HG03108 (cell line): ENCODE measurements around the gene C2orf81.
"Not testable (repeated sequence)": the region's sequence is repeated elsewhere in the genome, so short reads cannot be mapped to it uniquely, and the experiment has no call there.

Experiments
- ATAC-seq: cut with Tn5 transposase; IDR thresholded peaks from one replicate; pipeline ENCODE4 v1.9.1; 2021; ENCODE audit warnings: moderate library complexity; ENCODE audit not compliant: unreplicated experiment

C2orf81 gene

DNA sequence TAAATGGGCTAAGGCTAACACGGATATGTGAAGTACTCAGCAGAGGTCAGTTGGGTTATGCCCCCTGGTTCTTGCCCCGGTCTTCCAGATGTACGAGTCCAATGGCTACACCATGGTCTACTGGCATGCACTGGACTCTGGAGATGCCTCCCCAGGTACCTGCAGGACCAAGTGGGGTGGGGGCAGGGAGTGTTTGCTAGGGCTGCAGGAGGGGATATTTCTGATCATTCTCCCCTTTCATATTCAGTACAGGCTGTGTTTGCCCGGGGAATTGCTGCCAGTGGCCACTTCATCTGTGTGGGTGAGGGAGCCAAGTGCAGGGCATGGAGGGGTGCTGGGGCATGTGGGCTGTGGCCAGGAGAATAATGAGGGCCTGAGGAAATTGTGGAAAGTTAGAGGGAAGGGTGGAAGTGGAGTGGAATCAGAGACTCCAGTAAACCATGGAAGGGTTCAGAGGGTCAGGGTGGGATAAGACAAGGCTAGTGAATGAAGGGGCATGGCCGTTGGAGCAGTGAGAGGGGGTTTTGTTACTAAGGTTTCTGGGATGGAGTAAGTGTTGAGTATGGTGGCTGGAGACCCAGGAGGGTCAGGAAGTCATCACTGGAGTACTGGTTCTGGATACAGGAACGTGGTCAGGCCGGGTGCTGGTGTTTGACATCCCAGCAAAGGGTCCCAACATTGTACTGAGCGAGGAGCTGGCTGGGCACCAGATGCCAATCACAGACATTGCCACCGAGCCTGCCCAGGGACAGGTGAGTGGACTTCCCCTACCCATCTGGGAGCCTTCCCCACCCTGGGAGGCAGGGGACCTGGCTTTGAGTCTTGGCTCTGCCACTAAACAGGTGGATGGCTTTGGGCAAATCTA is 2.0 kb upstream of the C2orf81 start:
- no peak for ATAC-seq

- ATAC-seq: not testable (repeated sequence)
These were observed 846 bp downstream of the C2orf81 start for GRCh38 chr2:74420443-74421103.

- no peak for ATAC-seq
These were observed 1.4 kb downstream of the C2orf81 start for GRCh38 chr2:74420006-74420405.

DNA sequence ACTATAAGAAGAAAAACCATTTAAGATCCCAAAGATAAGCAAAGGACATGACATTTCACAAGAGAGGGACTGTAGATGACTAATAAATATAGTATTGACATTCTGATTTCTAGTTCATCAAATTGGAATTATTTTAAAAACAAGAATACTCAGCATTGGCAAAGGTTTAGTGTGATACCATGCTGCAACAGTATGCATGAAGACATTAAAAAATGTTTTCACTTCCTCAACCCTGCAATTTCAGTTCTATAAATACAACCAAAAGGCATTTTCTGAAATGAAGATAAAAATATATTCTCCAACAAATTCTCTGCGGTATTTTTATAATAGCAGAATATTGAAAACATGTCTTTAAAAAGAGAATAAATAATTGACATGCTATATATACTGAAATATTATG is 2.1 kb downstream of the C2orf81 start:
- ATAC-seq: no peak

GRCh38 chr2:74418312-74418711 is 3.1 kb downstream of the C2orf81 start:
- ATAC-seq: no peak

DNA sequence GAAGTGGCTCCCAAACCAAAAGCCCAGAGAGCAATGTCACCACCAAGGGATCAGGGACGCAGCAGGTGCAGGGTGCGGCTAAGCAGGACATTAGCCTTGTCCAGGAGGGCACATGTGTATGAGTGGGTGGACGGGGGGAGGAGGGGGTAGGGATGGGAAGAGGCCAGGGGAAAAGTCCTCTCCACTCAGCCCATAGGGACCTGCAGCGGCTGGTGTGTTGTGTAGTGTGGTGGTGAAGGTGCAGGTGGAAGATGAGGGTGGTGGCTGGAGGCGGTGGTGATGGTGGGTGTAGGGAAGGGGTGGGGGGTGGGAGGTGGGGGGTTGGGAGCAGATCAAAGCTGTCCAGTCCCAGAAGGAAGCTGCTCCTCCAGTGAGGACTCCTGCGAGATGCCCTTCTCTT is 3.7 kb downstream of the C2orf81 start:
- ATAC-seq: no peak

DNA sequence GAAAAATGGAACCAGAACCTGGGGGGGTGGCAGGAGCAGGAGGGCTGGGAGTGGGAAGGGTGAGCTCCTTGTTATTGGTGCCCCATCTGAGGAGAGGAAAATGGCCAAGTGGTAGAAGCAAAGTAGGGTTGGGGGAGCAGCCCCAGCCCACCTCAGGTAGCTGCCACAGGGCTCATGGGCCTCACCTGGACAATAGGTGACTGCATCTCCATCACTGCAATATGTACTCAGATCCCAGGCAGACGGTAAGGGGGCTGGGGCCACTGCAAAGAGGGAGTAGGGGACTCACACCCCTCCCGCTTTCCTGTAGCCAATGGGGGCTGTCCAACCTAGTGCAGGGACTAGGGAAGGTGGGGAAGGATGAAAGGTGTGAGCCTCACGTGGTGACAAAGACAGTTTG is 4.2 kb downstream of the C2orf81 start:
- no peak for ATAC-seq

DNA sequence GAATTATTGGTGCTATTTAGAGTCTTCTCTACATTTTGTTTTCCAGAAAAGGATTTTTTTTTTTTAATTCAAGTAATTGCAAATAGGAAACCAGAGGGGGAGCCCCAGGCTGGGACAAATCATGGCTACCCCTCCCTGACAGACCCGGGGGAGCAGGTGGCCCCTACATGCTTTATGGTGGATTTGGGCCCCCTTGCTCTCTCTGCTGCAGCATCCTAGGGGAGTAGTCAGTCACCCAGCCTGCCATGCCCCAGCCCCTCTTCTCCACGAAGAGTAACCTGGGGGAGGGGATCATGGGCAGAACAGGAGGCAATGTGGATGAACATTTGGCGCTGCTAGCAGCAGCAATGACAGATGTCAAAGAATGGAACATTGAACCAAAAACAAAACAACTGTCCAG is 4.6 kb downstream of the C2orf81 start:
- ATAC-seq: no peak

GRCh38 chr2:74415762-74416395 is 5.5 kb downstream of the C2orf81 start:
- ATAC-seq: no peak

- peak; percentile 54 for ATAC-seq
These were observed 6.3 kb downstream of the C2orf81 start for GRCh38 chr2:74414881-74415761.

DNA sequence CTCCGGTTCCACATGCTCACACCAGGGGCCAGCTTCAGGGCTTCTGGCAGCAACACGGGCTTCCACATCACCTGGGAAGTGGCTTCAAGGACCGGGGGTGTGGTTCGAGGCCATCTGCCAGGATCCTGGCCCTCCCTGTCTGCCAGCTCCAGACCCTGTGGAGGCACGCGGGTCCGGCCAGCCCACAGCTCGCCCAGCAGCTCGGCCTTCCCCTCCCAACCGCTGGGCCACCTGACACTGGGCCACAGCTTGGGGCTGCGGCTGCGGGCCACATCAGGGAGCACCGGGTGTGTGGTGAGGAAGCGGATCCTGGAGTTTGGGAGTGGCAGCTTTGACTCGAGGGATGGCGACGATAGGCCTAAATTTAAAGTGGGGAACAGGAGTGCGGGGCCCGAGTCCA is 7.0 kb downstream of the C2orf81 start:
- ATAC-seq: no peak

GRCh38 chr2:74413001-74413698 is 8.3 kb downstream of the C2orf81 start:
- ATAC-seq: no peak

DNA sequence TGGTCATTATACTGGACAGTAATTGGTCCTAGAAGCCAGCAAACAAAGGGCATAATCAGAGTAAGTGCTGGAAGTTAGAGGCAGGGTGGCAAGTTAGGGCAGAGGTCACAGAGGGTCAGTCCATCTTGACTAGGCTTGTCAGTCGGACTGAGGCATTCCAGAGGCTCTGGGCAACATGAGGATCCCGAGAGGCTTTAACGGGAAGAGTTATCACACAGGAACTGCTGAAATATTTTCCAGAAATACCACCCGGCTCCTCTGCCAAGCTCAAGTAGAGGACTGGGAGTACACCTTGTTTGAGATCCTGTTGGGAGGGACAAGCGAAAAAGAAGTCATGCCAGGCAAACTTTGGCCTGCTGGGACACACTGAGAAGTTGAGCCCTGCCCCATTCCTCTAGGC is 13.7 kb downstream of the C2orf81 start:
- no peak for ATAC-seq

- peak; percentile 78 for ATAC-seq
These were observed 15.4 kb downstream of the C2orf81 start for GRCh38 chr2:74406035-74406434.

- no peak for ATAC-seq
These were observed 19.5 kb downstream of the C2orf81 start for GRCh38 chr2:74401891-74402290.

DNA sequence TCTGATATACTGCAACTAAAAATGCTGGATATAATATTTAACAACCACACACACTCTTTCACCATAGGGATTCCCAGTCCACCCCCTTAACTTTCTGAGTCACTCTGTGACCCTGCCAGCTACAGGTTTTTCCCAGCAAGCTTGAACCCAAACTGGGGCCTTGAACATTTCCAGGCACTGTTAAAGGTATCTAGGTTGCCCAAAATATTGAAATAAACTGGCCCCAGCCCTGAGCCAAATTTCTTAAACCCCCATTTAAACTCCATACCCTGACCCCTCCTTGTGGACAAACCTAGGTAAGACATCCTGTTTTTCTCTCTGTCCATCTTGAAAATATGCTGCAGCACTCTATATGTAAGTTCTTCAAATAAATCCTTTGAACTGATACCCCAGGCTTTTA is 21.6 kb downstream of the C2orf81 start:
- ATAC-seq: no peak

DNA sequence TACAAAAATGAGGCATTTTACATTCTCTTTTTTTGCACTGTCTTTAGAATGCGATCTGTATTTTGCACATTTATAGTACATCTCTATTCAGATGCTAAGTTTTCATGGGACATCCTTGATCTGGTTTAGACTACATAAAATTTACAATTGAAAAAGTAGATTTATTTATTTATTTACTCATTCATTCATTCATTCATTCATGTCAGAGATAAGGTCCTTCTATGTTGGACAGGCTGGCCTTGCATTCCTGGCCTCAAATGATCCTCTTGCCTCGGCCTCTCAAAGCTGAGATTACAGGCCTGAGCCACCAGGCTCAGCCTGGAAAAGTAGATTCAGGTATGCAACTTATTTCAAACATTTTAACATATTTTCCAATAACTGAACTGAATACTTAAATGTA is 25.3 kb downstream of the C2orf81 start:
- ATAC-seq: no peak

- ATAC-seq: no peak
These were observed 27.9 kb downstream of the C2orf81 start for GRCh38 chr2:74393525-74393924.

GRCh38 chr2:74392449-74392743 is 29.0 kb downstream of the C2orf81 start:
- ATAC-seq: no peak

- ATAC-seq: peak; percentile 68
These were observed 29.6 kb downstream of the C2orf81 start for GRCh38 chr2:74391580-74392448.
